Myocyte (in vitro differentiated cells): ENCODE results near the gene DAGLB. TPM values are rescaled to one million over a fixed set of nuclear protein-coding genes. Genes with fewer than 3 reads are reported as not detected.

ENCODE experiments used
- DNase-seq: peaks from one replicate; pipeline ENCODE4 v3.0.0-alpha.2; 2012; ENCODE audit warnings: low read depth
- total RNA-seq: library from RNA; depleted of rRNA; stranded (reverse); fragments of >200 nt; gene quantifications from 2 replicates; pipeline ENCODE4 v1.2.3, GENCODE V29; 2014

Gene DAGLB
- total RNA-seq, 1 donor from 2014 or later = 31.3 TPM

DNA sequence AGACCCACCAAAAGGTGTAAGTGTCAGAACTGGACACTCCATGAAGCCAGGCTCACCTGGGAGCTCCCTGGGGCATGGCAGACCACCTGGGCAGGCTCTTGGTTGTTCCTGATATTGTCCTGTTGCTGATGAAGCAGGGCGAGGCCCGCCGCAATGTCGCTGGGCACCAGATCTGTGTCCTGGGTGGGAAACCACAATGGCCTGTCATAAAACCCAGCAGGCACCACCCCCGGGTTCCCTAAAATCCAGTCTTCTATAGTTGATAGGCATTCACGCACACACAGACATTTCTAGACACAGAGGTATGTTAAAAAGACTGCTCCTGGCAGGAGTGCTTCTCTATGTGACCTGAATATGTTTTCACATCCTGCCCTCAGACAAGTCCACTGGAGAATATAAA lies 15.0 kb downstream of the DAGLB start:
- DNase-seq = no peak

DNA sequence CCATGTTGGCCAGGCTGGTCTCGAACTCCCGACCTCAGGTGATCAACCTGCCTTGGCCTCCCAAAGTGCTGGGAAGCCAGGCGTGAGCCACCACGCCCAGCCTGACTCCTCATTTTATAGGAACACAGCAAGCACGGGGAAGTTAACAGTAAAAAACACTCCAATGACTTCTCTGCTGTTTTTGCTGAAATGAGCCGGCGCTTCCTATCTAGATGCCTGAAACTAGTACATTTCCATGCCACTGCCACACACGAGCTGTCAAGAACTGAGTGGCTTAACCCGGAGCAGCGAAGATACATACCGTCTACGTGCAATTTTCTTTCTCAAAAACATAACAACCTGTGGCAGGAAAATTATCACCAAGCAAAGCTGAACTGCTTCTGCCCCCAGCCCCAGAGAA lies 16.8 kb downstream of the DAGLB start:
- DNase-seq = no peak

DNA sequence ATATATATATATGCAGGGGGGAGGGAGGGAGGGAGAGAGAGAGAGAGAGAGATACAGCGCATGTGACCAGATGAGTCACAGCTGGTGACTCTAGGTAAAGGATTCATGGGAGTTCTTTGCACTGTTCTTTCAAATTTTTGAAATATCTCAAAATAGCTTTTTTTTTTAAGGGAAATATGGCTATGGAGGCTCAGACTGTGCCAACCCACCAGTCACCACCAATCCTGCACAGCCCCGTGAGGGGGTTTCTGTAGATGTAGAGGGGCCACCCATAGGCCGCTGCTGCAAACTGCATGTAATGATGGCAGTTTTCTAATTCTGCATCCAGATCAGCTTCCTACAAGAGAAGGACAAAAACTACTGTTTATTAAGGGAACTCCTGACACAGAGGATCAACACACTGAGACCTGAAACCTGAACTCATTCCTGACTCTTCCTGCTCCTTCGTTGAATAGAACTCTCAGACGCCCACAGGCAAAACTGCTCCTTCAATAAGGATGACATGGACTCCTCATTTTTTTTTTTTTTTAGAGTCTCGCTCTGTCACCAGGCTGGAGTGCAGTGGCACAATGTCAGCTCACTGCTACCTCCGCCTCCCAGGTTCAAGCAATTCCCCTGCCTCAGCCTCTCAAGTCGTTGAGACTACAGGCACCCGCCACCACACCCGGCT lies 17.3 kb downstream of the DAGLB start:
- no peak for DNase-seq

DNA sequence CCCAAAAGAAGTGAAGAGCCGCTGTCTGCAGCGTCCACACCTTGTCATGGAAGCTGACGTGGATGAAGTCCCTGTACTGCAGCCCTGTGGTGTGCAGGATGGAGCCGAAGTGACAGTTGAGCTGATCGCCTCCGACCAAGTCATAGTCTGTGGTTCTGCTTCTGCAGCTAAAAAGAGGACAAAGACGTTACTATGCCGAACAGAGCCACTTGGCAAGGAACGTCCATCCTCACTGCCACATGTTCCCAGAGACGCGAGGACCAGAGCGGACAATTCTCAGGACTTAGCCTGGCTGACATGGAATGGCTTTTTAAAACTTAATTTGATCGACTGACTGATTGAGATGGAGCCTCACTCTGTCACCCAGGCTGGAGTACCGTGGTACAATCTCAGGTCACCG lies 21.8 kb downstream of the DAGLB start:
- no peak for DNase-seq

DNA sequence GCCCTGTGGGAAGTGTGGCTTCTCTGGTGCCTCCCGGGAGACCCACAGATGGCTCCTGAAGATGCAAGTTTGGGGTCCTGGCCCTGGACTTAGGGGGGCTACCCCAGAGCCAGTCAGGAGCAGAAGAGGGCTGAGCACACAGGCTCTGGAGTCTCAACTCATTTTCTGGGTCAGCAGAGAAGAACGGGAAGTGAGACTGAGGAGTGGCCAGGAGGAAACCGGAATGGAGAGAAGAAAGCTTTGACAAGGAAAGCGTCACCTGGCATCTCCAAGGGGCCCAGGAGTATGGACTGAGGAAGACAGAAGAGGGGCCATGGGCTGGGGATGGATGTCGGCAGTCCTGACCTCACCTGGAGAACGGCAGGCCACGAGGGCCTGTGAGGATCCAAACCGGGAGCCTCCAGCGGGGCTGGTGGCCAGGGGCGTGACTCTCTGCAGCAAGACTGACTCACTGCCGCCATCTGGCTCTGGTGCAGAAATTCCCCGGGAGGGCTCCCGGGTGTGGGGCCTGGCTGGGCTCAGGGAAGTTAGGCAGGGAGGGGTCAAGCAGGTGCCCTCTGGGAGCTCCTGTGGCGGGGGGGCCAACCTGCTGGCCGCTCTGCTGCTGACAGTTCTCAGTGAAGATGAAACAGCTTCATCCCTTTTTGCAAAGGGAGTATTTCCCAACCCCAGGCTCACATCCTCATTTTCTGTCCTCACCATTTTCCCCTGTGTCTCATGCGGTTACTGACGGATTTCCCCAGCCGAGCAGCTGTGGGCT lies 23.6 kb downstream of the DAGLB start:
- DNase-seq = no peak

DNA sequence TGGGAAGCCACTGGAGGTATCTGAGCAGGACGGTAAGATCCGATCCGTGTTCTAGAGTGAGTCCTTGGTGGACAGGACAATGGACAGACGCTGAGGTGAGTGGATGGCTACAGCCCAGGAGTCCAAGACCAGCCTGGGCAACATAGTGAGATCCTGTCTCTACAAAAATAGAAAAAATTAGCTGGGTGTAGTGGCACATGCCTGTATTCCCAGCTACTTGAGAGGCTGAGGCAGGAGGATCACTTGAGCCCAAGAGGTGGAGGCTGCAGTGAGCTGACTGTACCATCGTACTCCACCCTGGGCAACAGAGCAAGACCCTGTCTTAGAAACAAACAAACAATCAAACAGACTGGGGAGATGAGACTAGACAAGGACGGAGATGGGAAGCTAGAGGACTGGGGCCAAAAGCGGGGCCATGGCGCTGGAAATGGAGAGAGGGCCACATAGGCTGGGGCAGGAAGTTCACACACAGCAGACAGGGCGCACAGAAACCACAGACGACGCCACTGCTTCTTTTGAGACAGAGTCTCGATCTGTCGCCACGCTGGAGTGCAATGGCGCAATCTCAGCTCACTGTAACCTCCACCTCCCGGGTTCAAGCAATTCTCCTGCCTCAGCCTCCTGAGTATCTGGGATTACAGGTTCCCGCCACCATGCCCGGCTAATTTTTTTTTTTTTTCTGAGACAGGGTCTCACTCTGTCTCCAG lies 24.7 kb downstream of the DAGLB start:
- no peak for DNase-seq

DNA sequence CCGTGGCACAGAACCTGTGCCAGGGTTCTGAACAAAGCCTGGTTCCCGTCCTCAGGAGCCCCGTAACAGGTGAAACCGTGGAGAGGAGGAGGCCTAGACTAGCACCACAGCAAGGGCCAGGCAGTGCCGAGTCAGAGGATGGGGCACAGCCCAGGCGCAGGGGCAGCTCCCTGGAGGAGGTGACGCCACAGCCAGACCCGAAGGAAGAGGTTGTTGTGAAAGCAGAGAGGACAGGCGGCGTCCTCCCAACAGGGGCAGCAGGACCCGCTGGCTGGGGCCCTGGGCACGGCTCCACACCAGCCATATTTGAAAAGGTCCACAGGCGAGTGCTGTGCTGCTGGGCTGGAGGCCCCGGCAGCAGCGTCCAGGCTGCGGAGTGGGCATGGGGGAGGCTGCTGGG lies 25.7 kb downstream of the DAGLB start:
- no peak for DNase-seq

DNA sequence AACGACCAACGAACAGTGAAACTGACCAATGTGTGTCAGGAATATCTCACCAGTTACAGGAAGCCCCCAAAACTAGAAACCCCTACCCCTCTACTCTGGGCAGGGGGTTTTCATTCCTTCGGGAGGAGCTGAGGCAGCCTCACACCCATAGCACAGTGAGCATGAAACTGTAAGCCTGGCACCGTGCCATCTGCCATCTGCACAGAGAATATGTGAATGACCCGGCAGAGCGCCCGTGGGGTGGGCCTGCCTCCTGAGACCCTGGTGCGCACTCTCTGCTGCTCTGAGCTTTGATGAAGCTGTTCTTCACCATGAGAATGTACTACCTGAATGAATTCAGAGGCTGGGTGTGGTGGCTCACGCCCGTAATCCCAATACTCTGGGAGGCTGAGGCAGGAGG lies 27.1 kb downstream of the DAGLB start:
- DNase-seq = no peak

DNA sequence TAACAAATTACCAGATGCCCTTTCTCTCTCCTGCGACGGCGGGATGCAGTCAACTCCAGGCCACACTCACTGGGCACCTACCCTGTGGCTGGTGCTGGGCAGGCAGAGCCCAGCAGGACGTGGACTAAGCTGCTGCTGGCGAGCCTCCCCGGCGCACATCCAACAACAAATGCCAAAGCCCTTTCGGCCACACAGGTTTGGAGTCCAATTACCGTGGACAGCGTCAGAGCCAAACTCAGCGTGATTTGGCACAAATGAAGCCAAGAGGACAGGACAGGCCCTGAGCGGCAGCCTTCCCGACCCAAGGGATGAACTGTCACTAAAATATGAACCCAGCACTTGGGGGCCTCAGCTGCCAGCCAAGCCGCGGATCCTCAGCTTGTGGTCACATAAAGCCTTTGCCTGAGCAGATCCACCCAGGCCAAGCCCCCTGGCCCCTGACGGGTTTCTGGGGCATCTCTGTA lies 28.4 kb downstream of the DAGLB start:
- DNase-seq = peak; percentile 98

DNA sequence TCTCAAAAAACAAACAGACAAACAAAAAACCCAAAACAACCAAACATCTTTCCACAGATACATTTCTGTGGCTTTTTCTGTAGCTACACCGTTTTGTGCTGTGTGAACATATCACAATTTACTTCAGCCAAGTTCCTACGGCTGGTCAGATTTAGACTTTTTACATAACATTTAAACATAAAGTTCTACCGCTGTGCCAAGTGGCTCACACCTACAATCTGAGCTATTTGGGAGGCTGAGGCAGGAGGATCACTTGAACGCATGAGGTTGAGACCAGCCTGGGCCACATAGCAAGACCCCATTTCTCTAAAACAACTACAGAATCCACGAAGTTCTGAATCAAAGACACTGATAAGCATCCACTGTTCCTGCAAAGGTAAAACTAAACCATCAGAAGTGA lies 30.3 kb downstream of the DAGLB start:
- DNase-seq = no peak

DNA sequence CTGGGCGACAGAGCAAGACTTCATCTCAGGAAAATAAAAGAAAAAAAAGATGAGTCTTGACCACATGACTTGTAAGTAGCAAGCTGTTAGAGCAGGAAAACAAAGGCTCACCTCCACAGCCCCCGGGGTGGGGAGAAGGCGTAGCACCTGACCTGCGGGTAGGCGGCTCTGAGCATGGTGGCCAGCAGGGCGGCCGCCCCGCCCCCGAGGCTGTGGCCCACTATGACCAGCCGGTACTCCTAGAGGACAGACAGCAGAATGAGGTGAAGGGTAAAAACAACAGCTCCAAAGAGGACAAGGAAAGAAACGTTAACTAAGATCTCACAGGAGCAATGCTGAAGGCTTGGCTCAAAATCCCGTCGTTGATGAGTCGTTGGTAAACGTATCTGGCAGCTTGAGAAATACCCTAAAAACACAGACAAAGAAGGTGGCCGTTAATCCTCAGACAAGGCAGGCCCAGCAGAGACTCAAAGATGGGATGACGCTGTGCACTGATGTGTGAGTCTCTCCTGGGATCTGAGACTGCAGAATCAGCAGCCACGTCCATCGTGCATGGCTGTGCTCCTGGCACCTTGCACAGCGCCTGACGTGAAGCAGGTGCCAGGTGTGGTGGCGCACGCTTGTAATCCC lies 31.1 kb downstream of the DAGLB start:
- no peak for DNase-seq

DNA sequence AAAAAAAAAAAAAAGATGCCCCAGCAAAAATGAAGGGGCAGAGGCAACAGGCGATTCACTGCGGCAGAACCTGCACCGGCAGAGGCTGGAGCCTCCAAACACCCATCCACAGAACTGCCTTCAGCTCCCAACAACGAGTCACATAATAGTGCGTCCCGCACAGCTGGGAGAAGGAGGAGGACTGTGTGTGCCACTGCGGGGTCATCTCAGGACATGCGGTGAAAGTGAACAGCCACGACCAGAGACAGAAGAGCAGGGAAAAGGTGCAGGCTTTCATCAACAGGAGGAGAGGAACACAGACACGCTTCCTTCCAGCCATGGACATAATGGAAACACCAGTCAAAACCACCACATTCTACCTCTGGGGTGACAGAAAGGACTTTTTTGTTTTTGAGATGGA lies 34.1 kb downstream of the DAGLB start:
- DNase-seq = no peak

DNA sequence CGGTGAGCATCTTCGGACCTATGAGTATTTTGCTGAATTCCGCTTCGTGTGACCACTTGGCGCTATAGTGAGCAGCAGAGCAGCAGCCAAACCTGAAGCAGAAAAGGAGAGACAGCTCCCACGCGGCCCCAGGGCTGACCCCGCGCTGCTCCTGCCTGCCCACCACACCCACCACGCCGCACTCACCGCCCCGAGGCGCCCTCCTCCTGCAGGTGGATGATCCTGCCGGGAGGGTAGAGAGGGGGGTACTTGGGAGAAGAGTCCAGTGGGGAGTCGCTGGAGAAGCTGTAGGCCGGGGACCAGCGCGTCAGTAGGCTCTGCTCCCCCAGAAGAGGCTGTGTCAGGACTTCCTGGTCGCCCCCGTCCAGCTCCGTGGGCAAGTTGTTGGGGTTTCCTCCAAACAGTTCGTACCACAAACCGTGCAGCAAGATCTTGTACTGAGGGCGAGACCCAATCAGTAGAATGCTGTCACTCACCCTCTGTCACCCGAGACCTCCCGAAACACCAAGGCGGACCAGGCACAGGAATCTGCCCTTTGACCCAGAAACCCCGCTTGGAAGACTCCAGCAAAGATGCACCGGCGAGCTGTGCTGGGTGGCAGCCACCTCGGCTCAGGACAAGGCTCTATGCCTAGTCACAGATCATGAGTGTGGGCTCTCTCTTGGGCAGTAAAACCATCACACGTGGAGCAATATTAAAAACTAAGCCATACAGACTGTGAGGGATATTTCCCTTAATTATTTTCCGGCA lies 37.6 kb downstream of the DAGLB start:
- no peak for DNase-seq

DNA sequence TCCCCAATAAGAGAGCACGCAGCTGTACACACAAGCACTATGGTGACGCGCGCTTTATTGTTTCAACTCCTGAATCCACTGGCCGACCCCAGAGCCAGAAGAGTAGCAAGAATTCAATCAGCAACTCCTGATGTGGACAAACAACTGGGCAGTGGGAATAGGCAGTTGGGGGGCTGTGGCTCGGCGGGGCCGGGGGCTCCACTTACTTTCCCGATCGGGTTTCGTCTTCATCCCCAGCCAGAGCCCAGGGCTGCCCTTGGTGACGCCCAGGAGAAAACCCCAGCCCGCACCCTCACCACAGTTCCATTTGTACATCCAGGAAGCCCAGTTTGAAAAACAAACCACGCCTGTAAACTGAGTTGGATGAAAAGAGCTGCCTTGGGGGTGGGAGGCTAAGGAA lies 38.7 kb downstream of the DAGLB start:
- DNase-seq = no peak

DNA sequence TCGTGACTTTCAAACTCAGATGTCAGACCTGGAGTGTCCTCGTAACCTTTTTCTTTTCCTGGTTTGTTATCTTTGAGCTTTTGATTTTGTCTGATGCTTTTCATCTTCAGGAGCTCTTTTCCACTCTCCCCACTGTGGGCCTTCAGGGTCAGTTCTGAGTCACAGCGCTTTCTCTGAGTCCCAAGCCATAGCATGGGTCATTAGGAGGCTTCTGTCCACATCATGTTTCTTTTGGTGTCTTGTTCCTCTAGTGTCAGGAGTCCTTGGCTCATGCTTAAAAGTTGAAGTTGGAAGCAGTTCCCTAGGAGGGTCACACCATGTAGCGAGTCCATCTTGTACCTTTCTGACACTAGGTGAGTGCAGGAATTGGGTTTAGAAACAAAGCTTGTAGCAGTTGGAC lies 40.3 kb downstream of the DAGLB start:
- DNase-seq = no peak

DNA sequence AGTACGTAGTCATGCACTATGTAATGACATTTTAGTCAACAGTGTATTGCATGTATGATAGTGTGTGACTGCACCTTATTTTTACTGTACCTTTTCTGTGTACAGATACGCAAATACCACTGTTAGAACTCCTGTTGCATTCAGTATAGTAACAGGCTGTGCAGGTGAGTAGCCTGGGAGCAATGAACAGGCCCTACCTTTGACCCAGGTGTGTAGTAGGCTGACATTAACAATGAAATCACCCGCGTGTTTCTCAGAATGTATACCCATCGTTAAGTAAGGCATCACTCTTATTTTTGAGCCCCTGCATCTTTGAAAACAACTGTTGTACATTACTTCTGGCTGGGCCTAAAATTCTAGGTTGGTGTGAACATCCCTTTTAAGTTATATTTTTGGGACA lies 41.6 kb downstream of the DAGLB start:
- no peak for DNase-seq

DNA sequence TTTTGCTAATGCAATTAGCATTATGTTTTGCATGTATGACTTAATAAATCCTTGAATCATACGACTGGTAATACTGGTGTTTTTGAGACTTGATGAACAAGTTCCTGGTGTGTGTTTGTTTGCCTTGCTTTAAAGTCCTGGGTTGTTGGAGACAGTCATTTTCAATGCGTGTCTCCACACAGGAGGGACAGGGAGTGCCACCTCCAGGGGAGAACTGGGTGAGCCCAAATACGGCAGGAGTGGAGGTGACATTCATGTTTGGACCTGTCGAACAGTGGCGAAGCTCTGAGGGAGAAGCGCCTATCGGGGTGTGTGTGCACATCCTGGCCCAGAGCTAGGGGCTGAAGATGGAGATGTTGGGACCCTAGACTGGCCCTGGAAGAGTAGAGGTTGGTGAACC lies 43.8 kb downstream of the DAGLB start:
- no peak for DNase-seq

DNA sequence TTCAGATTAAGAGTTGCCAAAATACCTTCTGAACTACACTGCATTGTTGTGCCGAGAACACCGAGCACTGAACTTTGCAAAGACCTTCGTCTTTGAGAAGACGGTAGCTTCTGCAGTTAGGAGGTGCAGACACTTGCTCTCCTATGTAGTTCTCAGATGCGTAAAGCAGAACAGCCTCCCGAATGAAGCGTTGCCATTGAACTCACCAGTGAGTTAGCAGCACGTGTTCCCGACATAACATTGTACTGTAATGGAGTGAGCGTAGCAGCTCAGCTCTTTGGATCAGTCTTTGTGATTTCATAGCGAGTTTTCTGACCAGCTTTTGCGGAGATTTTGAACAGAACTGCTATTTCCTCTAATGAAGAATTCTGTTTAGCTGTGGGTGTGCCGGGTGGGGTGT lies 45.0 kb downstream of the DAGLB start:
- no peak for DNase-seq

DNA sequence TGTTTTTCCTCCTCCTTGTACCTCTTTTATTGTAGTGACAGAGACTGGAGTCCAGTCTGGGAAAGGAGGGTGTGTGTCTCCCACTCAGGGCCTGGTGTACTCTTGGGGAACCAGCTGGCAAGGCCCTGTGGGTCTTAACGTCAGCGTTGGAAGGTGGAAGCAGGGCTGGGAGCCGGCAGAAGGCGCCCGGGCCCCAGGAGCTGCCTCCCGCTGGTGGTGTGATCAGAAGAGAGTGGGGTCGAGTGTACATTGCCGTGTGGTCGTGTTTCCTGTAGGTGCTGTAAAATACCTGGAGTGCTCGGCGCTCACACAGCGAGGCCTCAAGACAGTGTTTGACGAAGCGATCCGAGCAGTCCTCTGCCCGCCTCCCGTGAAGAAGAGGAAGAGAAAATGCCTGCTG lies 45.7 kb downstream of the DAGLB start:
- no peak for DNase-seq

DNA sequence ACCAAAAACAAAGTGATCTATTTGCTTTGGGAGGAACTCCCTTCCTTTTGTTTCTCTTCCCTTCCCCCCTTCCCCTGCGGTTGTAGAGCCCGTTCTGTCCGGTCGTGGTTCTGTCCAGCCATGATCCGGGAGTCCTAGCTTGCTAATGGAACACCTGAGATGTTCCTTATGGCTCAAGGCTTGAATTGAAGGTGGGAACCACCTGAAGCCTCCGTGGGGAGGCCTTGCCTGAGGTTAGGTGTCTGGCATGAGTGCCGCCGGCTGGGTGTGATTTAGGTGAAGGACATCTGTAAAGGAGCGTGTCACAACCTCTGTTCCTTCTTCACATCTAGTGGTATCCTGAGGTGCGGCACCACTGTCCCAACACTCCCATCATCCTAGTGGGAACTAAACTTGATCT lies 46.2 kb downstream of the DAGLB start:
- no peak for DNase-seq
